HCT116 (cell line): ENCODE results near the gene TAOK3.

Source experiments
- EZH2 ChIP-seq: fragments of 200-600 bp; sonication (generic); IDR thresholded peaks from 2 replicates; pipeline ENCODE4 v1.6.1; 2017; ENCODE audit warnings: antibody characterized with exemption, mixed run types
- POLR2A ChIP-seq: IDR thresholded peaks from 2 replicates; pipeline ENCODE4 v1.7.0; 2011; ENCODE audit warnings: borderline replicate concordance; ENCODE audit not compliant: insufficient read depth, insufficient read length; ENCODE audit errors: extremely low read depth
- POLR2AphosphoS5 ChIP-seq: IDR thresholded peaks from 2 replicates; pipeline ENCODE4 v1.6.1; 2011; ENCODE audit warnings: mild to moderate bottlenecking, low read depth, low read length, moderate library complexity
- TF ChIP-seq, protein P1 (sequence below), 3 experiments: fragments of 200-600 bp in 1 of 3; sonication (generic) in 1 of 3; IDR thresholded peaks in 2 of 3; conservative IDR thresholded peaks in 1 of 3; 2 replicates each; pipeline ENCODE4 v1.5.1; 2012 to 2017; ENCODE audit warnings: low read depth in 2 of 3, low read length in 2 of 3, antibody characterized with exemption in 1 of 3, borderline replicate concordance in 1 of 3, control low read depth in 1 of 3, mild to moderate bottlenecking in 1 of 3, mixed read lengths in 1 of 3, mixed run types in 1 of 3, moderate library complexity in 1 of 3; ENCODE audit not compliant: insufficient read depth in 1 of 3
- TF ChIP-seq, protein P2 (sequence below): IDR thresholded peaks from 2 replicates; pipeline ENCODE4 v1.6.1; 2011; ENCODE audit warnings: mild to moderate bottlenecking, low read length, moderate library complexity; ENCODE audit not compliant: insufficient replicate concordance; ENCODE audit errors: extremely low read depth

DNA sequence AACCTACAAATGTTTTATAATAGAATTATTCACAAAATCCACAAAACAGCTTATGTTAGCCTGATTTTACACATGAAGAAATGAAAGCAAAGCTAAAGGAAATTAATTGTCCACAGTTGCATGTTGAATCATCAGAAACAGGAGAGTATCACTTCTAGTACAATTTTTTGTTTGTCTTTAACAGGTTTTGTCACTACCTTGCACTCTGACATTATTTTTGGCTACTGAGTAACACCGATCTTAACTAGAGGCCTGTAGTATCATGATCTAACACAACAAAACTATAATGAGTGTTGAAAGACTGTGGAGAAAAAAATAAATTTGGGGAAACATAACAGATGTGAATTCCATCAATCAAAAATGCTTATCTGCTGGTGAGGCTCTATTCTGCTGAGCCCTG, 60.1 kb downstream of the TAOK3 start:
- TF ChIP-seq, protein P1, sequence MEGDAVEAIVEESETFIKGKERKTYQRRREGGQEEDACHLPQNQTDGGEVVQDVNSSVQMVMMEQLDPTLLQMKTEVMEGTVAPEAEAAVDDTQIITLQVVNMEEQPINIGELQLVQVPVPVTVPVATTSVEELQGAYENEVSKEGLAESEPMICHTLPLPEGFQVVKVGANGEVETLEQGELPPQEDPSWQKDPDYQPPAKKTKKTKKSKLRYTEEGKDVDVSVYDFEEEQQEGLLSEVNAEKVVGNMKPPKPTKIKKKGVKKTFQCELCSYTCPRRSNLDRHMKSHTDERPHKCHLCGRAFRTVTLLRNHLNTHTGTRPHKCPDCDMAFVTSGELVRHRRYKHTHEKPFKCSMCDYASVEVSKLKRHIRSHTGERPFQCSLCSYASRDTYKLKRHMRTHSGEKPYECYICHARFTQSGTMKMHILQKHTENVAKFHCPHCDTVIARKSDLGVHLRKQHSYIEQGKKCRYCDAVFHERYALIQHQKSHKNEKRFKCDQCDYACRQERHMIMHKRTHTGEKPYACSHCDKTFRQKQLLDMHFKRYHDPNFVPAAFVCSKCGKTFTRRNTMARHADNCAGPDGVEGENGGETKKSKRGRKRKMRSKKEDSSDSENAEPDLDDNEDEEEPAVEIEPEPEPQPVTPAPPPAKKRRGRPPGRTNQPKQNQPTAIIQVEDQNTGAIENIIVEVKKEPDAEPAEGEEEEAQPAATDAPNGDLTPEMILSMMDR (IDR thresholded peaks at IDR 0.05 in 2 of 3, conservative IDR thresholded peaks at IDR 0.05 in 1 of 3; ENCODE audit: borderline replicate concordance in 1 of 3, insufficient read depth in 1 of 3, low read depth in 2 of 3, low read length in 2 of 3), result no peak
- TF ChIP-seq, protein P2, sequence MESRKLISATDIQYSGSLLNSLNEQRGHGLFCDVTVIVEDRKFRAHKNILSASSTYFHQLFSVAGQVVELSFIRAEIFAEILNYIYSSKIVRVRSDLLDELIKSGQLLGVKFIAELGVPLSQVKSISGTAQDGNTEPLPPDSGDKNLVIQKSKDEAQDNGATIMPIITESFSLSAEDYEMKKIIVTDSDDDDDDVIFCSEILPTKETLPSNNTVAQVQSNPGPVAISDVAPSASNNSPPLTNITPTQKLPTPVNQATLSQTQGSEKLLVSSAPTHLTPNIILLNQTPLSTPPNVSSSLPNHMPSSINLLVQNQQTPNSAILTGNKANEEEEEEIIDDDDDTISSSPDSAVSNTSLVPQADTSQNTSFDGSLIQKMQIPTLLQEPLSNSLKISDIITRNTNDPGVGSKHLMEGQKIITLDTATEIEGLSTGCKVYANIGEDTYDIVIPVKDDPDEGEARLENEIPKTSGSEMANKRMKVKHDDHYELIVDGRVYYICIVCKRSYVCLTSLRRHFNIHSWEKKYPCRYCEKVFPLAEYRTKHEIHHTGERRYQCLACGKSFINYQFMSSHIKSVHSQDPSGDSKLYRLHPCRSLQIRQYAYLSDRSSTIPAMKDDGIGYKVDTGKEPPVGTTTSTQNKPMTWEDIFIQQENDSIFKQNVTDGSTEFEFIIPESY, result no peak
- TF ChIP-seq POLR2AphosphoS5 (no peak), POLR2A (no peak), EZH2 (no peak)
